H1 (cell line): ENCODE measurements around the gene PRKN. TPM values are rescaled to one million over a fixed set of nuclear protein-coding genes. Genes with fewer than 3 reads are reported as not detected.

ENCODE experiments used
- CTCF ChIA-PET: fragments of 300-600 bp; sonication (Branson Sonifier 250); formaldehyde crosslinking; loops from one replicate; lab custom pipeline; 2021; ENCODE audit not compliant: partially characterized antibody; lab: Charles Lee
- POLR2A ChIA-PET: fragments of 300-600 bp; sonication (Branson Sonifier 250); formaldehyde crosslinking; loops from one replicate; lab custom pipeline; 2021; ENCODE audit warnings: inconsistent platforms; ENCODE audit not compliant: partially characterized antibody; lab: Charles Lee
- DNase-seq, 2 experiments: peaks; one replicate each; pipeline versions ENCODE4 v3.0.0 to v3.0.0-alpha.2; 2010 to 2022; ENCODE audit warnings: low spot score in 2 of 2, low read depth in 1 of 2, mixed read lengths in 1 of 2
- FAIRE-seq: peaks from 2 replicates; lab custom pipeline; 2011; peaks lifted over from hg19 to GRCh38; lab: Jason Lieb, UNC
- H2AFZ ChIP-seq: 2 replicates; pipeline ENCODE4 v1.8.1; 2012; ENCODE audit warnings: low read length, inconsistent platforms
- H2AK5ac ChIP-seq: 2 replicates; pipeline ENCODE4 v1.6.1; 2013; ENCODE audit warnings: low read depth, low read length
- H2BK120ac ChIP-seq: replicated peaks from 2 replicates; pipeline ENCODE3; 2013; ENCODE audit warnings: low read depth, low read length, inconsistent platforms
- H2BK12ac ChIP-seq: 2 replicates; pipeline ENCODE4 v1.6.1; 2013; ENCODE audit warnings: low read depth, low read length
- H2BK15ac ChIP-seq: 2 replicates; pipeline ENCODE4 v1.6.1; 2013; ENCODE audit warnings: low read length
- H2BK20ac ChIP-seq: 2 replicates; pipeline ENCODE4 v1.6.1; 2013; ENCODE audit warnings: low read length
- H2BK5ac ChIP-seq: 2 replicates; pipeline ENCODE4 v1.6.1; 2013; ENCODE audit warnings: low read depth, low read length
- H3K14ac ChIP-seq: 2 replicates; pipeline ENCODE4 v1.6.1; 2013; ENCODE audit warnings: inconsistent platforms; ENCODE audit not compliant: insufficient read length
- H3K18ac ChIP-seq: 2 replicates; pipeline ENCODE4 v1.6.1; 2013; ENCODE audit warnings: low read length; ENCODE audit errors: extremely low read depth
- H3K23ac ChIP-seq: 2 replicates; pipeline ENCODE4 v1.6.1; 2013; ENCODE audit warnings: inconsistent platforms; ENCODE audit not compliant: insufficient read length
- H3K23me2 ChIP-seq: 2 replicates; pipeline ENCODE4 v1.6.1; 2013; ENCODE audit warnings: low read depth, low read length
- H3K27ac ChIP-seq: 2 replicates; pipeline ENCODE4 v1.6.1; 2011; ENCODE audit warnings: low read depth, low read length, inconsistent platforms
- H3K27me3 ChIP-seq, 4 experiments: replicated peaks in 1 of 4; 1 replicate in 1 of 4; 2 replicates in 3 of 4; pipeline versions ENCODE4 v1.6.1 to v1.8.1; 2011 to 2013; ENCODE audit warnings: low read length in 3 of 4, mild to moderate bottlenecking in 3 of 4, inconsistent platforms in 2 of 4, mixed read lengths in 2 of 4, moderate library complexity in 1 of 4; ENCODE audit not compliant: control insufficient read depth in 3 of 4, insufficient read depth in 3 of 4; ENCODE audit errors: extremely low read depth in 1 of 4
- H3K36me3 ChIP-seq, 4 experiments: 2 replicates each; pipeline versions ENCODE4 v1.6.1 to v1.8.1; 2011 to 2013; ENCODE audit warnings: mild to moderate bottlenecking in 4 of 4, low read length in 3 of 4, moderate library complexity in 2 of 4, control low read depth in 1 of 4, inconsistent platforms in 1 of 4; ENCODE audit not compliant: insufficient read depth in 4 of 4, control insufficient read depth in 2 of 4
- H3K4ac ChIP-seq: replicated peaks from 2 replicates; pipeline ENCODE3; 2013; ENCODE audit warnings: low read length, low read depth, mixed read lengths, inconsistent platforms; ENCODE audit not compliant: insufficient read length
- H3K4me1 ChIP-seq, 4 experiments: replicated peaks in 1 of 4; 1 replicate in 1 of 4; 2 replicates in 3 of 4; pipeline versions ENCODE4 v1.6.1 to v1.8.1; 2011 to 2013; ENCODE audit warnings: low read length in 3 of 4, inconsistent platforms in 2 of 4, mixed read lengths in 1 of 4; ENCODE audit not compliant: insufficient read depth in 4 of 4, control insufficient read depth in 3 of 4
- H3K4me2 ChIP-seq, 2 experiments: 2 replicates each; pipeline versions ENCODE4 v1.6.1 to v1.8.1; 2011 to 2013; ENCODE audit warnings: low read depth in 2 of 2, low read length in 2 of 2, control low read depth in 1 of 2, inconsistent platforms in 1 of 2, mild to moderate bottlenecking in 1 of 2; ENCODE audit not compliant: insufficient read depth in 1 of 2
- H3K4me3 ChIP-seq, 4 experiments: fragments of 200-600, 300-600 bp in 1 of 4; sonication (generic), shearing (Covaris generic), sonication (Bioruptor Twin) in 1 of 4; 2 replicates each; pipeline versions ENCODE4 v1.5.1 to v1.8.1; 2011 to 2016; ENCODE audit warnings: low read length in 4 of 4, low read depth in 3 of 4, control low read depth in 2 of 4, inconsistent platforms in 2 of 4, mild to moderate bottlenecking in 2 of 4, mixed read lengths in 1 of 4, moderate library complexity in 1 of 4; ENCODE audit not compliant: insufficient read depth in 2 of 4; ENCODE audit errors: extremely low read depth in 1 of 4
- H3K56ac ChIP-seq: replicated peaks from 2 replicates; pipeline ENCODE3; 2013; ENCODE audit warnings: low read depth, mild to moderate bottlenecking, mixed read lengths, low read length, inconsistent platforms; ENCODE audit not compliant: insufficient read length
- H3K79me1 ChIP-seq: 2 replicates; pipeline ENCODE4 v1.6.1; 2013; ENCODE audit warnings: low read depth, low read length, control low read depth
- H3K79me2 ChIP-seq, 2 experiments: 2 replicates each; pipeline versions ENCODE4 v1.6.1 to v1.8.1; 2012 to 2013; ENCODE audit warnings: low read length in 2 of 2, mild to moderate bottlenecking in 2 of 2, inconsistent platforms in 1 of 2; ENCODE audit not compliant: insufficient read depth in 2 of 2, control insufficient read depth in 1 of 2
- H3K9ac ChIP-seq, 4 experiments: replicated peaks in 1 of 4; 1 replicate in 1 of 4; 2 replicates in 3 of 4; pipeline versions ENCODE4 v1.6.1 to v1.8.1; 2011 to 2013; ENCODE audit warnings: low read depth in 3 of 4, low read length in 3 of 4, control low read depth in 2 of 4, mild to moderate bottlenecking in 2 of 4, moderate library complexity in 2 of 4, inconsistent platforms in 1 of 4; ENCODE audit errors: extremely low read depth in 1 of 4
- H3K9me3 ChIP-seq, 2 experiments: 2 replicates each; pipeline versions ENCODE4 v1.6.1 to v1.8.1; 2012 to 2013; ENCODE audit warnings: mild to moderate bottlenecking in 2 of 2, moderate library complexity in 2 of 2, control low read depth in 1 of 2, inconsistent platforms in 1 of 2, low read depth in 1 of 2, low read length in 1 of 2, mixed read lengths in 1 of 2; ENCODE audit not compliant: insufficient read depth in 2 of 2
- H4K20me1 ChIP-seq, 2 experiments: replicated peaks in 1 of 2; 2 replicates each; pipeline versions ENCODE3 to v1.8.1; 2011 to 2013; ENCODE audit warnings: inconsistent platforms in 2 of 2, low read length in 2 of 2, mild to moderate bottlenecking in 1 of 2; ENCODE audit not compliant: insufficient read depth in 2 of 2, control insufficient read depth in 1 of 2
- H4K5ac ChIP-seq: 2 replicates; pipeline ENCODE4 v1.6.1; 2013; ENCODE audit warnings: low read length, low read depth, mixed read lengths, inconsistent platforms; ENCODE audit not compliant: insufficient read length
- H4K8ac ChIP-seq: 2 replicates; pipeline ENCODE4 v1.8.0; 2013; ENCODE audit warnings: mild to moderate bottlenecking, moderate library complexity, low read length, inconsistent platforms; ENCODE audit not compliant: insufficient read depth; ENCODE audit errors: extremely low read depth
- H4K91ac ChIP-seq: replicated peaks from 2 replicates; pipeline ENCODE3; 2013; ENCODE audit warnings: low read length, mixed read lengths, inconsistent platforms; ENCODE audit not compliant: insufficient read length
- BACH1 ChIP-seq: IDR thresholded peaks from 2 replicates; pipeline ENCODE4 v1.6.1; 2012; ENCODE audit warnings: low read length, improper control_type of control experiment
- JUN ChIP-seq: IDR thresholded peaks from 2 replicates; pipeline ENCODE4 v1.6.1; 2011; ENCODE audit warnings: low read depth, mild to moderate bottlenecking, improper control_type of control experiment, low read length
- SP1 ChIP-seq: IDR thresholded peaks from 2 replicates; pipeline ENCODE4 v1.6.1; 2011; ENCODE audit warnings: low read depth, low read length
- SP2 ChIP-seq: IDR thresholded peaks from 2 replicates; pipeline ENCODE4 v1.6.1; 2012; ENCODE audit warnings: mild to moderate bottlenecking, low read length, inconsistent platforms
- WGBS, 2 experiments: shearing (Covaris generic) in 1 of 2; methylation state at CpG; one replicate each; pipeline versions ENCODE4 v1.1.6 to v1.1.7; 2013 to 2015; ENCODE audit warnings: low lambda C conversion rate in 2 of 2, mixed read lengths in 2 of 2, inconsistent platforms in 1 of 2, low coverage in 1 of 2, missing lambda C conversion rate in 1 of 2; ENCODE audit not compliant: insufficient replicate concordance in 2 of 2, insufficient coverage in 1 of 2, insufficient read length in 1 of 2; ENCODE audit errors: extremely low coverage in 1 of 2, missing lambda C conversion rate in 1 of 2; 5-methylcytosine and 5-hydroxymethylcytosine counted together
- polyA plus RNA-seq, 7 experiments: library from polyadenylated mRNA; depleted of rRNA in 3 of 7; stranded (reverse) in 5 of 7; unstranded in 2 of 7; fragments of >200 nt in 5 of 7; fragments of 200-250 nt in 2 of 7; gene quantifications; 1 replicate in 5 of 7; 2 replicates in 1 of 7; 4 replicates in 1 of 7; pipeline versions ENCODE4 v1.2.1 to v1.2.3, GENCODE V29; 2011 to 2013; ENCODE audit warnings: missing spikeins in 2 of 7, mixed read lengths in 2 of 7
- total RNA-seq: library from RNA; stranded (reverse); fragmentation: NEBNext Ultra II Directional; extraction: Animal tissue kit (Norgen Biotek cat#: 25700); gene quantifications from 2 replicates; pipeline ENCODE4 v1.2.1, GENCODE V29; 2021

PRKN gene
- total and polyA plus RNA-seq, 2 of the 8 experiments (the other 6 are each of a cell fraction or from before 2014, with no cell fraction given), result 0.13 to 0.29 TPM

GRCh38 chr6:162005372-162005771 is 722.2 kb downstream of the PRKN start:
- Histone ChIP-seq H3K9me3 (no peaks in the 10 kb centered on the region), H4K91ac (no peak overlapping the region), H3K79me2 (no peaks in the 10 kb centered on the region), H4K20me1 (no peaks in the 10 kb centered on the region), H4K8ac (no peak overlapping the region), H3K56ac (no peak overlapping the region), H2BK120ac (no peak overlapping the region), H3K23ac (no peak overlapping the region), H3K9ac (no peak overlapping the region), H3K18ac (no peak overlapping the region), H3K4ac (no peak overlapping the region), H2BK5ac (no peak overlapping the region), H3K23me2 (no peaks in the 10 kb centered on the region), H2AK5ac (no peak overlapping the region), H3K27me3 (no peaks in the 10 kb centered on the region), H3K4me3 (no peak overlapping the region), H3K27ac (no peak overlapping the region), H3K79me1 (no peaks in the 10 kb centered on the region), H3K4me2 (no peak overlapping the region), H2BK12ac (no peak overlapping the region), H3K36me3 (no peaks in the 10 kb centered on the region), H2AFZ (no peak overlapping the region), H3K14ac (no peak overlapping the region), H4K5ac (no peak overlapping the region), H2BK15ac (no peak overlapping the region), H2BK20ac (no peak overlapping the region), H3K4me1 (no peaks in the 10 kb centered on the region)
- CTCF ChIA-PET, result interaction anchor here (0.6 kb wide), 1 partner anchor 172 kb away, joined by 3 read pairs; no protein-coding TSS in a partner anchor
- no peak for FAIRE-seq
- WGBS, 2 experiments, result 95% methylated on average over 4 of the region's 4 CpGs; no CpG with 5 or more reads in 1 of the 2 experiments
- TF ChIP-seq BACH1 (no peak), SP1 (no peak), JUN (no peak), SP2 (no peak)
- DNase-seq, result no peak
- POLR2A ChIA-PET, result no interaction called here
